DOHH2 (cell line): ENCODE data around the gene SOSTDC1.

Source experiments
- EZH2phosphoT487 ChIP-seq: fragments of 200-600 bp; sonication (generic); IDR thresholded peaks from 2 replicates; pipeline ENCODE4 v1.6.1; 2017; ENCODE audit warnings: borderline replicate concordance, mild to moderate bottlenecking, antibody characterized with exemption, low read length, moderate library complexity, mixed read lengths
- TF ChIP-seq, protein P1 (sequence below): fragments of 200-600 bp; sonication (generic); IDR thresholded peaks from one replicate; pipeline ENCODE4 v1.5.1; 2014; ENCODE audit warnings: antibody characterized with exemption, mild to moderate bottlenecking, low read depth, low read length; ENCODE audit not compliant: poor library complexity, severe bottlenecking

DNA sequence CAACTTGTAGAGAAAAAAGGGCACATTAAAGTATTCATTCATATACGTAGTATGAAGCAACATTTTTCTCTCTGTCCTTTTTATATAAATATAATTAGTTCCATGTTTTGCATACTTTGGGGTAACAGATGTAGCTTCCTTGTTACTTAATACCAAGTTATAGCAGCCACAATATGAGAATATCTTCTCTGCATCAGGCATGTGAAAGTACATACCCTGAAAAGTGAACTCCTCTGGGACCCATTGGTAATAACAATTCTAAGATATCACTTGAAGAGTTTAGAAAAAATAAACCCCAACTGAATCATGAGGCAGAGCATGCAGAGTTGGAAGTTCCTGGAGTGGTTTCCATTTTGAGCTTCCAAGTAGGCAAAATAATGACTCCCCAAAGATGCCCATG, 41.8 kb downstream of the SOSTDC1 start:
- TF ChIP-seq, protein P1, sequence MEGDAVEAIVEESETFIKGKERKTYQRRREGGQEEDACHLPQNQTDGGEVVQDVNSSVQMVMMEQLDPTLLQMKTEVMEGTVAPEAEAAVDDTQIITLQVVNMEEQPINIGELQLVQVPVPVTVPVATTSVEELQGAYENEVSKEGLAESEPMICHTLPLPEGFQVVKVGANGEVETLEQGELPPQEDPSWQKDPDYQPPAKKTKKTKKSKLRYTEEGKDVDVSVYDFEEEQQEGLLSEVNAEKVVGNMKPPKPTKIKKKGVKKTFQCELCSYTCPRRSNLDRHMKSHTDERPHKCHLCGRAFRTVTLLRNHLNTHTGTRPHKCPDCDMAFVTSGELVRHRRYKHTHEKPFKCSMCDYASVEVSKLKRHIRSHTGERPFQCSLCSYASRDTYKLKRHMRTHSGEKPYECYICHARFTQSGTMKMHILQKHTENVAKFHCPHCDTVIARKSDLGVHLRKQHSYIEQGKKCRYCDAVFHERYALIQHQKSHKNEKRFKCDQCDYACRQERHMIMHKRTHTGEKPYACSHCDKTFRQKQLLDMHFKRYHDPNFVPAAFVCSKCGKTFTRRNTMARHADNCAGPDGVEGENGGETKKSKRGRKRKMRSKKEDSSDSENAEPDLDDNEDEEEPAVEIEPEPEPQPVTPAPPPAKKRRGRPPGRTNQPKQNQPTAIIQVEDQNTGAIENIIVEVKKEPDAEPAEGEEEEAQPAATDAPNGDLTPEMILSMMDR: no peak
- no peak for TF ChIP-seq EZH2phosphoT487
